ENCODE measurements around the gene LCNL1. TPM values are rescaled to one million over a fixed set of nuclear protein-coding genes. Genes with fewer than 3 reads are reported as not detected.

The LCNL1 gene
- total RNA-seq, 1 donor from 2014 or later = not detected

GRCh38 chr9:136972335-136972734 lies 10.5 kb upstream of the LCNL1 start:
- no peak overlapping the region for H3K27ac Mint-ChIP-seq
- H3K9me3 Mint-ChIP-seq = no peaks in the 10 kb centered on the region
- no peaks in the 10 kb centered on the region for H3K9me3 ChIP-seq (ENCODE audit: low read depth)
- peaks cover 2% of the 10 kb centered on the region for H3K4me1 ChIP-seq
- peaks cover 5% of the 10 kb centered on the region for H3K27me3 Mint-ChIP-seq (ENCODE audit: insufficient read depth, low read depth)
- H3K27ac ChIP-seq = no peak overlapping the region
- H3K4me3 Mint-ChIP-seq = no peak overlapping the region
- H3K4me3 ChIP-seq = no peak overlapping the region
- H3F3A ChIP-seq (ENCODE audit: low read depth) = no peaks in the 10 kb centered on the region
- H2AFZ ChIP-seq (replicated peaks) = no peak overlapping the region
- H3K36me3 ChIP-seq = no peaks in the 10 kb centered on the region
- H3K4me2 ChIP-seq = no peak overlapping the region
- no peaks in the 10 kb centered on the region for H3K79me2 ChIP-seq (ENCODE audit: low read depth)
- no peak overlapping the region for H3K9ac ChIP-seq
- no peaks in the 10 kb centered on the region for H4K20me1 ChIP-seq (ENCODE audit: low read depth)
- DNase-seq (ENCODE audit: low spot score) = no peak
- H3K27me3 ChIP-seq = peaks cover 7% of the 10 kb centered on the region
- peaks cover 2% of the 10 kb centered on the region for H3K4me1 Mint-ChIP-seq
- TF ChIP-seq CTCF (IDR thresholded peaks at IDR 0.05) (no peak), EZH2 (IDR thresholded peaks at IDR 0.05) (no peak), EZH2phosphoT487 (IDR thresholded peaks at IDR 0.05) (no peak)
- no peaks in the 10 kb centered on the region for H3K36me3 Mint-ChIP-seq

- Mint-ChIP-seq H3K9me3 (no peaks in the 10 kb centered on the region), H3K36me3 (no peaks in the 10 kb centered on the region), H3K4me3 (no peak overlapping the region), H3K4me1 (peaks cover 2% of the 10 kb centered on the region), H3K27ac (no peak overlapping the region), H3K27me3 (ENCODE audit: insufficient read depth, low read depth) (peaks cover 5% of the 10 kb centered on the region)
- peaks cover 6% of the 10 kb centered on the region for H3K4me1 ChIP-seq
- H3K79me2 ChIP-seq (ENCODE audit: low read depth) = no peaks in the 10 kb centered on the region
- TF ChIP-seq EZH2phosphoT487 (IDR thresholded peaks at IDR 0.05) (no peak), EZH2 (IDR thresholded peaks at IDR 0.05) (no peak), CTCF (IDR thresholded peaks at IDR 0.05) (no peak)
- no peaks in the 10 kb centered on the region for H3K9me3 ChIP-seq (ENCODE audit: low read depth)
- peaks cover 11% of the 10 kb centered on the region for H3K27me3 ChIP-seq
- H3K4me3 ChIP-seq = no peak overlapping the region
- DNase-seq (ENCODE audit: low spot score) = no peak
- no peaks in the 10 kb centered on the region for H3F3A ChIP-seq (ENCODE audit: low read depth)
- no peak overlapping the region for H3K4me2 ChIP-seq
- no peaks in the 10 kb centered on the region for H4K20me1 ChIP-seq (ENCODE audit: low read depth)
- H2AFZ ChIP-seq (replicated peaks) = no peak overlapping the region
- H3K36me3 ChIP-seq = no peaks in the 10 kb centered on the region
- H3K9ac ChIP-seq = no peak overlapping the region
- H3K27ac ChIP-seq = no peak overlapping the region
These were observed 10.1 kb upstream of the LCNL1 start for GRCh38 chr9:136972743-136973142.

- H3F3A ChIP-seq (ENCODE audit: low read depth) = peaks cover 2% of the 10 kb centered on the region
- Mint-ChIP-seq H3K36me3 (no peaks in the 10 kb centered on the region), H3K4me3 (no peak overlapping the region), H3K4me1 (peaks cover 2% of the 10 kb centered on the region), H3K9me3 (no peaks in the 10 kb centered on the region), H3K27me3 (ENCODE audit: insufficient read depth, low read depth) (peaks cover 5% of the 10 kb centered on the region), H3K27ac (no peak overlapping the region)
- peaks cover 7% of the 10 kb centered on the region for H3K4me1 ChIP-seq
- no peak overlapping the region for H3K4me2 ChIP-seq
- no peak overlapping the region for H3K9ac ChIP-seq
- no peak overlapping the region for H3K27ac ChIP-seq
- TF ChIP-seq EZH2 (IDR thresholded peaks at IDR 0.05) (no peak), EZH2phosphoT487 (IDR thresholded peaks at IDR 0.05) (no peak), CTCF (IDR thresholded peaks at IDR 0.05) (no peak)
- H3K4me3 ChIP-seq = no peak overlapping the region
- H3K79me2 ChIP-seq (ENCODE audit: low read depth) = no peaks in the 10 kb centered on the region
- H2AFZ ChIP-seq (replicated peaks) = no peak overlapping the region
- H3K36me3 ChIP-seq = no peaks in the 10 kb centered on the region
- H3K9me3 ChIP-seq (ENCODE audit: low read depth) = no peaks in the 10 kb centered on the region
- no peaks in the 10 kb centered on the region for H4K20me1 ChIP-seq (ENCODE audit: low read depth)
- peaks cover 17% of the 10 kb centered on the region for H3K27me3 ChIP-seq
- DNase-seq (ENCODE audit: low spot score) = no peak
These were observed 8.9 kb upstream of the LCNL1 start for GRCh38 chr9:136973618-136974617.
